HG03060 (cell line): ENCODE results near the gene DTX1.

ENCODE experiments used
- ATAC-seq: cut with Tn5 transposase; IDR thresholded peaks from one replicate; pipeline ENCODE4 v1.9.1; 2021; ENCODE audit warnings: low read depth, moderate number of reproducible peaks; ENCODE audit not compliant: unreplicated experiment

The DTX1 gene

GRCh38 chr12:113056631-113057488 is at the start of gene DTX1:
TSS of gene DTX1 (plus strand) at chr12:113056730. CDS start at chr12:113058193, 1,463 bp downstream.
- ATAC-seq: no peak

- ATAC-seq: no peak
These were observed 49.4 kb upstream of the DTX1 start for GRCh38 chr12:113007166-113007565.

- no peak for ATAC-seq
These were observed 45.8 kb upstream of the DTX1 start for GRCh38 chr12:113010701-113011100.

GRCh38 chr12:113014565-113014964 is 42.0 kb upstream of the DTX1 start:
- no peak for ATAC-seq

GRCh38 chr12:113016796-113017195 is 39.7 kb upstream of the DTX1 start:
- ATAC-seq: no peak

- no peak for ATAC-seq
These were observed 37.5 kb upstream of the DTX1 start for GRCh38 chr12:113019025-113019424.

- no peak for ATAC-seq
These were observed 35.0 kb upstream of the DTX1 start for GRCh38 chr12:113021500-113021899.

GRCh38 chr12:113022563-113023297 is 33.8 kb upstream of the DTX1 start:
- no peak for ATAC-seq

GRCh38 chr12:113027726-113028125 is 28.8 kb upstream of the DTX1 start:
- ATAC-seq: no peak

- ATAC-seq: no peak
These were observed 25.5 kb upstream of the DTX1 start for GRCh38 chr12:113030875-113031525.

GRCh38 chr12:113039911-113040445 is 16.6 kb upstream of the DTX1 start:
- no peak for ATAC-seq

GRCh38 chr12:113040722-113041171 is 15.8 kb upstream of the DTX1 start:
- ATAC-seq: no peak

GRCh38 chr12:113041560-113041959 is 15.0 kb upstream of the DTX1 start:
- no peak for ATAC-seq

- no peak for ATAC-seq
These were observed 13.3 kb upstream of the DTX1 start for GRCh38 chr12:113043240-113043639.

GRCh38 chr12:113044516-113044915 is 12.0 kb upstream of the DTX1 start:
- no peak for ATAC-seq

GRCh38 chr12:113048716-113049127 is 7.8 kb upstream of the DTX1 start:
- no peak for ATAC-seq

- no peak for ATAC-seq
These were observed 6.4 kb upstream of the DTX1 start for GRCh38 chr12:113049976-113050742.

- no peak for ATAC-seq
These were observed 5.7 kb upstream of the DTX1 start for GRCh38 chr12:113050795-113051194.

GRCh38 chr12:113051759-113052158 is 4.8 kb upstream of the DTX1 start:
- ATAC-seq: no peak

- ATAC-seq: no peak
These were observed 4.2 kb upstream of the DTX1 start for GRCh38 chr12:113052326-113052725.
